Neural cell (in vitro differentiated cells): Measurements from ENCODE around the gene ADGRG7.

Experiments
- TAF1 ChIP-seq: IDR thresholded peaks from 2 replicates; pipeline ENCODE4 v1.6.1; 2012; ENCODE audit warnings: low read depth
- TF ChIP-seq, protein P1 (sequence below): fragments of 450-650 bp; IDR thresholded peaks from 2 replicates; pipeline ENCODE4 v1.5.1; 2014; ENCODE audit warnings: antibody characterized with exemption, mild to moderate bottlenecking, moderate library complexity; ENCODE audit not compliant: poor library complexity, severe bottlenecking

DNA sequence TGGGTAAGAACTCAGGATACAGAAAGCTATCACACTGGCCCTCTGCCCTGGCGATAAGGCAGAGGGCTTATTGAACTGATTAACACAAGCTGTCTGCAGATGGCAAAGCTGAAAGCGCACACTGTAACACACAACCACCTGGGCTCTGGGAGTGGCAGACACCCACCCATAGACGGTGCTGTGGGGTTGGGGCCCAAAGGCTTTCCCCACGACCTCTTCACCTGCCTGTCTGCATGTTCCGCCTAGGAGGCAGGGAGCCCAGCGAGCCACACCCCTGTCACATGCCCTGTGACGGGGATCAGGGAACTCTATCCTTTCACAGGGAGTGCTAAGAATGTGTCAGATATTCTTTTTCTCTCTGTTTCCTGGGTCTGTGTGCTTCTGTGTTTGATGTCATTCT, 87.8 kb downstream of the ADGRG7 start:
- TF ChIP-seq, protein P1, sequence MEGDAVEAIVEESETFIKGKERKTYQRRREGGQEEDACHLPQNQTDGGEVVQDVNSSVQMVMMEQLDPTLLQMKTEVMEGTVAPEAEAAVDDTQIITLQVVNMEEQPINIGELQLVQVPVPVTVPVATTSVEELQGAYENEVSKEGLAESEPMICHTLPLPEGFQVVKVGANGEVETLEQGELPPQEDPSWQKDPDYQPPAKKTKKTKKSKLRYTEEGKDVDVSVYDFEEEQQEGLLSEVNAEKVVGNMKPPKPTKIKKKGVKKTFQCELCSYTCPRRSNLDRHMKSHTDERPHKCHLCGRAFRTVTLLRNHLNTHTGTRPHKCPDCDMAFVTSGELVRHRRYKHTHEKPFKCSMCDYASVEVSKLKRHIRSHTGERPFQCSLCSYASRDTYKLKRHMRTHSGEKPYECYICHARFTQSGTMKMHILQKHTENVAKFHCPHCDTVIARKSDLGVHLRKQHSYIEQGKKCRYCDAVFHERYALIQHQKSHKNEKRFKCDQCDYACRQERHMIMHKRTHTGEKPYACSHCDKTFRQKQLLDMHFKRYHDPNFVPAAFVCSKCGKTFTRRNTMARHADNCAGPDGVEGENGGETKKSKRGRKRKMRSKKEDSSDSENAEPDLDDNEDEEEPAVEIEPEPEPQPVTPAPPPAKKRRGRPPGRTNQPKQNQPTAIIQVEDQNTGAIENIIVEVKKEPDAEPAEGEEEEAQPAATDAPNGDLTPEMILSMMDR, result no peak
- no peak for TF ChIP-seq TAF1
